Measurements from ENCODE around the gene TMEM178B. TPM values are rescaled to one million over a fixed set of nuclear protein-coding genes. Genes with fewer than 3 reads are reported as not detected.

TMEM178B gene
- total and polyA plus RNA-seq, 9 of the 15 experiments (the other 6 are each of a cell fraction or from before 2014, with no cell fraction given): under 0.01 to 0.03 (median 0.01) TPM; not detected in 5

DNA sequence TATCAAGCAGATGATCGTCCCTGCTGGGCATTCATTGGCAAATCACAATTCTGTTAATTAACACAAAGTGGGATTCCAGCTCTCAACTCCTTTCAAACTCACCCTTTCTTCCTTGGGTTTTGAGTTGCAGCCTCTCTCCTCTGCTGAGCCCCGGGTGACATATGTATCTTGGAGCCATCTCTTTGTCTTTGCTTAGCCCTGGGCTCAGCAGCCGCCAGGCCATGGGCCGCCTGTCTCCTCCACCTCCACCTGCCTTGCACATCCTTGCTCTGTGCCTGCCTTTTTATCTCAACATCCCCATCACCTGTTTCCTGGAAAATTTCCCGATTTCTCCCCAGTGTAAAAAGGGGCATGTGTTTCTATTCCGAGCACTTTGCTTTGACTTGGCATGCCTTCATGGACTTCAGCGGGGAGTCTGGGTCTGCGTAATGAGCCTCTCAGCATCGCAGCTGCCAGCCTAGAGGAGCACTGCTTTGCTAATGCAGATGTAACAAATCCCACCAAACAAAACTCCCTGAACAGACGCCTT is 336.0 kb downstream of the TMEM178B start:
- ChIA-PET CTCF (ENCODE audit: low intra/inter-chr PET ratio) (no interaction called here), POLR2A (no interaction called here)
- ATAC-seq (no peak), FAIRE-seq (no peak), DNase-seq (ENCODE audit: extremely low read depth in 1 of 4, low spot score in 3 of 4) (no peak)
- BruUV-seq (replicated peaks): no TSS peak
- Histone ChIP-seq H3K9me3 (replicated peaks; ENCODE audit: control insufficient read depth, insufficient read depth, low read depth, low read length) (no peaks in the 10 kb centered on the region), H3K27ac (ENCODE audit: extremely low read depth, low read depth, low read length) (no peak overlapping the region), H3K36me3 (ENCODE audit: control insufficient read depth, insufficient read depth, low read length) (no peaks in the 10 kb centered on the region), H2AFZ (ENCODE audit: low read depth, low read length) (no peak overlapping the region), H3K27me3 (ENCODE audit: control insufficient read depth in 2 of 2, insufficient read depth in 2 of 2, low read length in 2 of 2) (peaks cover 17 to 24% of the 10 kb centered on the region in 2 experiments), H3K4me1 (replicated peaks in 1 of 2; ENCODE audit: control insufficient read depth in 2 of 2, insufficient read depth in 2 of 2, low read length in 2 of 2) (no peaks in the 10 kb centered on the region), H3K9ac (ENCODE audit: insufficient read depth in 1 of 2, low read depth in 2 of 2, low read length in 2 of 2) (no peak overlapping the region), H3K4me2 (ENCODE audit: insufficient read depth, low read length) (no peak overlapping the region), H3K79me2 (ENCODE audit: control insufficient read depth, insufficient read depth, low read length) (no peaks in the 10 kb centered on the region), H3K9me1 (ENCODE audit: control insufficient read depth, insufficient read depth, low read length) (no peaks in the 10 kb centered on the region), H3K4me3 (no peak overlapping the region), H4K20me1 (replicated peaks; ENCODE audit: control insufficient read depth, insufficient read depth, low read length) (no peaks in the 10 kb centered on the region; the same call in 1 of the 2 replicates)
- intact Hi-C loops (cut with micrococcal nuclease) (no loop called here), in situ Hi-C loops (cut with MboI) (no loop called here)
- 2% methylated on average over 10 of the region's 10 CpGs for WGBS (ENCODE audit: insufficient coverage, low coverage, missing lambda C conversion rate)
- TF ChIP-seq PHF20 (IDR thresholded peaks at IDR 0.05; ENCODE audit: partially characterized antibody) (no peak), NBN (IDR thresholded peaks at IDR 0.05; ENCODE audit: low read depth) (no peak), BMI1 (IDR thresholded peaks at IDR 0.05; ENCODE audit: low read length) (no peak)

DNA sequence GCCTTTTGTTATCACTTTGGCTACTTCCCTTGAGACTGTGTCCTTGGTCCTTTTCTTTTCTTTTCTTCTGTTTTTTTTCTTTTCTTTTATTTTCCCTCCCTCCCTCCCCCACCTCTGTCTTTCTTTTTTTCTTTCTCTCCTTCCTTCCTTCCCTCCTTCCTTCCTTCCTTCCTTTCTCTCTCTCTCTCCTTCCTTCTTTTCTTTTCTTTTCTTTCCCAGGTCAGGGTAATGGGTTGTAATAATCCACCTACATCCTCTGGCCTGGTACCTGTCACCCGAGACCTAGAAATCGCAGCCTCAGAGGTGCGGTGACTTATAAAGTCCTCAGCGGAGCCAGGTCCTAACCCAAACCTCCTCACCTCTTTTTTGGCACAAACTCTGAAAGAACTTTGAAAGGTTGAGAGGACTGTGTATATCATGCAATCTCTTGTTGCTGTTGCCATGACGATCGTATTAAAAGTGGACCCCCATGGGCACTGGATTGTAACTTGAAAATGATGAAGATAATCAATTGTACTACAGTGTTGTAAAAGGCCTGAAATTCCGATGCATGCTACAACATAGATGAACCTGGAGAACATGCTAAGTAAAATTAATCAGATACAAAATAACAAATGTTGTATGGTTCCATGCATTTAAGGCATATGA is 336.6 kb downstream of the TMEM178B start:
- Histone ChIP-seq H3K4me1 (replicated peaks in 1 of 2; ENCODE audit: control insufficient read depth in 2 of 2, insufficient read depth in 2 of 2, low read length in 2 of 2) (no peaks in the 10 kb centered on the region), H3K36me3 (ENCODE audit: control insufficient read depth, insufficient read depth, low read length) (no peaks in the 10 kb centered on the region), H3K27ac (ENCODE audit: extremely low read depth, low read depth, low read length) (no peak overlapping the region), H3K9me3 (replicated peaks; ENCODE audit: control insufficient read depth, insufficient read depth, low read depth, low read length) (no peaks in the 10 kb centered on the region), H3K79me2 (ENCODE audit: control insufficient read depth, insufficient read depth, low read length) (no peaks in the 10 kb centered on the region), H3K4me2 (ENCODE audit: insufficient read depth, low read length) (no peak overlapping the region), H2AFZ (ENCODE audit: low read depth, low read length) (no peak overlapping the region), H4K20me1 (replicated peaks; ENCODE audit: control insufficient read depth, insufficient read depth, low read length) (no peaks in the 10 kb centered on the region; the same call in 1 of the 2 replicates), H3K9ac (ENCODE audit: insufficient read depth in 1 of 2, low read depth in 2 of 2, low read length in 2 of 2) (no peak overlapping the region), H3K27me3 (ENCODE audit: control insufficient read depth in 2 of 2, insufficient read depth in 2 of 2, low read length in 2 of 2) (peaks cover 21 to 22% of the 10 kb centered on the region in 2 experiments), H3K4me3 (no peak overlapping the region), H3K9me1 (ENCODE audit: control insufficient read depth, insufficient read depth, low read length) (no peaks in the 10 kb centered on the region)
- WGBS (ENCODE audit: insufficient coverage, low coverage, missing lambda C conversion rate): 2% methylated on average over 7 of the region's 7 CpGs
- CTCF ChIA-PET (ENCODE audit: low intra/inter-chr PET ratio): no interaction called here
- POLR2A ChIA-PET: no interaction called here
- no peak for DNase-seq (ENCODE audit: extremely low read depth in 1 of 4, low spot score in 3 of 4)
- no TSS peak for BruUV-seq (replicated peaks)
- in situ Hi-C loops (cut with MboI) (no loop called here), intact Hi-C loops (cut with micrococcal nuclease) (no loop called here)
- no peak for ATAC-seq
- FAIRE-seq: no peak
- no peak for TF ChIP-seq COPS2 (conservative IDR thresholded peaks at IDR 0.05)
- peak; percentile 31 for TF ChIP-seq RFX1 (IDR thresholded peaks at IDR 0.05)
- TF ChIP-seq, protein P1, sequence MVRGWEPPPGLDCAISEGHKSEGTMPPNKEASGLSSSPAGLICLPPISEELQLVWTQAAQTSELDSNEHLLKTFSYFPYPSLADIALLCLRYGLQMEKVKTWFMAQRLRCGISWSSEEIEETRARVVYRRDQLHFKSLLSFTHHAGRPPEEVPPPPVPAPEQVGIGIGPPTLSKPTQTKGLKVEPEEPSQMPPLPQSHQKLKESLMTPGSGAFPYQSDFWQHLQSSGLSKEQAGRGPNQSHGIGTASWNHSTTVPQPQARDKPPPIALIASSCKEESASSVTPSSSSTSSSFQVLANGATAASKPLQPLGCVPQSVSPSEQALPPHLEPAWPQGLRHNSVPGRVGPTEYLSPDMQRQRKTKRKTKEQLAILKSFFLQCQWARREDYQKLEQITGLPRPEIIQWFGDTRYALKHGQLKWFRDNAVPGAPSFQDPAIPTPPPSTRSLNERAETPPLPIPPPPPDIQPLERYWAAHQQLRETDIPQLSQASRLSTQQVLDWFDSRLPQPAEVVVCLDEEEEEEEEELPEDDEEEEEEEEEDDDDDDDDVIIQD (CRISPR knock-in tag; IDR thresholded peaks at IDR 0.05): no peak
- no peak for TF ChIP-seq MED1 (CRISPR knock-in tag; IDR thresholded peaks at IDR 0.05; ENCODE audit: borderline replicate concordance)
- no peak for TF ChIP-seq ARHGAP35 (IDR thresholded peaks at IDR 0.05; ENCODE audit: partially characterized antibody)
- TF ChIP-seq, protein P2, sequence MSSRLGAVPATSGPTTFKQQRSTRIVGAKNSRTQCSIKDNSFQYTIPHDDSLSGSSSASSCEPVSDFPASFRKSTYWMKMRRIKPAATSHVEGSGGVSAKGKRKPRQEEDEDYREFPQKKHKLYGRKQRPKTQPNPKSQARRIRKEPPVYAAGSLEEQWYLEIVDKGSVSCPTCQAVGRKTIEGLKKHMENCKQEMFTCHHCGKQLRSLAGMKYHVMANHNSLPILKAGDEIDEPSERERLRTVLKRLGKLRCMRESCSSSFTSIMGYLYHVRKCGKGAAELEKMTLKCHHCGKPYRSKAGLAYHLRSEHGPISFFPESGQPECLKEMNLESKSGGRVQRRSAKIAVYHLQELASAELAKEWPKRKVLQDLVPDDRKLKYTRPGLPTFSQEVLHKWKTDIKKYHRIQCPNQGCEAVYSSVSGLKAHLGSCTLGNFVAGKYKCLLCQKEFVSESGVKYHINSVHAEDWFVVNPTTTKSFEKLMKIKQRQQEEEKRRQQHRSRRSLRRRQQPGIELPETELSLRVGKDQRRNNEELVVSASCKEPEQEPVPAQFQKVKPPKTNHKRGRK (tag; IDR thresholded peaks at IDR 0.05): peak; percentile 64
- TF ChIP-seq MAFF (IDR thresholded peaks at IDR 0.05; ENCODE audit: low read length): no peak
- TF ChIP-seq FIP1L1 (IDR thresholded peaks at IDR 0.05; ENCODE audit: low read depth, low read length, poor library complexity, severe bottlenecking): no peak
- TF ChIP-seq BDP1 (IDR thresholded peaks at IDR 0.05; ENCODE audit: insufficient read depth, insufficient read length): no peak
- no peak for TF ChIP-seq THRAP3 (IDR thresholded peaks at IDR 0.05; ENCODE audit: borderline replicate concordance)
- no peak for TF ChIP-seq SRSF7 (optimal IDR thresholded peaks at IDR 0.05; ENCODE audit: low read depth, low read length)
- no peak for TF ChIP-seq ZNF3 (CRISPR knock-in tag; IDR thresholded peaks at IDR 0.05)
